WTC11 (cell line): ENCODE measurements around the gene CPXM1. TPM values are rescaled to one million over a fixed set of nuclear protein-coding genes. Genes with fewer than 3 reads are reported as not detected.
A peak's percentile ranks its signal among the peaks of the same experiment; 100 is the strongest.

Source experiments
- ATF1 ChIP-seq: sonication (generic); formaldehyde crosslinking; IDR thresholded peaks from 2 replicates; pipeline ENCODE4 v1.8.1; 2023; ENCODE audit warnings: mild to moderate bottlenecking, moderate library complexity, missing genetic modification reagents
- ATF2 ChIP-seq: sonication (generic); formaldehyde crosslinking; IDR thresholded peaks from 2 replicates; pipeline ENCODE4 v1.8.1; 2022; ENCODE audit warnings: low read depth, missing genetic modification reagents, borderline replicate concordance
- FOXP1 ChIP-seq: sonication (generic); formaldehyde crosslinking; IDR thresholded peaks from 2 replicates; pipeline ENCODE4 v1.8.0; 2022; ENCODE audit warnings: missing genetic modification reagents, mild to moderate bottlenecking, moderate library complexity, borderline replicate concordance
- GABPB1 ChIP-seq: sonication (generic); formaldehyde crosslinking; IDR thresholded peaks from 2 replicates; pipeline ENCODE4 v1.8.1; 2023; ENCODE audit warnings: mild to moderate bottlenecking, missing genetic modification reagents
- NR3C1 ChIP-seq: sonication (generic); formaldehyde crosslinking; conservative IDR thresholded peaks from 2 replicates; pipeline ENCODE4 v1.8.1; 2023; ENCODE audit warnings: low read depth, mild to moderate bottlenecking, missing genetic modification reagents
- RORB ChIP-seq: fragments of 250-450 bp; sonication (Bioruptor Pico); IDR thresholded peaks from 2 replicates; pipeline ENCODE4 v1.9.0; 2021; ENCODE audit warnings: mild to moderate bottlenecking
- TP53 ChIP-seq: sonication (generic); formaldehyde crosslinking; IDR thresholded peaks from 2 replicates; pipeline ENCODE4 v1.8.1; 2023; ENCODE audit warnings: mild to moderate bottlenecking, missing genetic modification reagents
- USF2 ChIP-seq: sonication (generic); formaldehyde crosslinking; IDR thresholded peaks from 2 replicates; pipeline ENCODE4 v1.8.1; 2023; ENCODE audit warnings: mild to moderate bottlenecking, missing genetic modification reagents, moderate library complexity
- ZNF232 ChIP-seq: sonication (generic); formaldehyde crosslinking; IDR thresholded peaks from 2 replicates; pipeline ENCODE4 v1.8.0; 2022; ENCODE audit warnings: mild to moderate bottlenecking, missing genetic modification reagents
- ZNF263 ChIP-seq: sonication (generic); formaldehyde crosslinking; IDR thresholded peaks from 2 replicates; pipeline ENCODE4 v1.8.1; 2022; ENCODE audit warnings: low read depth, mild to moderate bottlenecking, moderate library complexity, missing genetic modification reagents
- ZNF423 ChIP-seq: fragments of 250-450 bp; sonication (Bioruptor Pico); IDR thresholded peaks from 2 replicates; pipeline ENCODE4 v2.1.2; 2022; ENCODE audit warnings: mild to moderate bottlenecking, moderate library complexity
- ZNF532 ChIP-seq: fragments of 250-450 bp; sonication (Bioruptor Pico); IDR thresholded peaks from 2 replicates; pipeline ENCODE4 v1.9.0; 2021; ENCODE audit warnings: mild to moderate bottlenecking, borderline replicate concordance
- total RNA-seq: library from RNA; stranded (reverse); gene quantifications from 3 replicates; pipeline ENCODE4 v1.2.3, GENCODE V29; 2021
- TF ChIP-seq, protein P1 (sequence below): fragments of 250-450 bp; sonication (Bioruptor Pico); conservative IDR thresholded peaks from 2 replicates; pipeline ENCODE4 v1.9.0; 2021; ENCODE audit warnings: mild to moderate bottlenecking
- TF ChIP-seq, protein P2 (sequence below): sonication (generic); formaldehyde crosslinking; IDR thresholded peaks from 2 replicates; pipeline ENCODE4 v1.8.1; 2022; ENCODE audit warnings: mild to moderate bottlenecking, moderate library complexity, missing genetic modification reagents
- TF ChIP-seq, protein P3 (sequence below): sonication (generic); formaldehyde crosslinking; IDR thresholded peaks from 2 replicates; pipeline ENCODE4 v1.8.0; 2023; ENCODE audit warnings: missing genetic modification reagents, mild to moderate bottlenecking, borderline replicate concordance
- TF ChIP-seq, protein P4 (sequence below): sonication (generic); formaldehyde crosslinking; IDR thresholded peaks from 2 replicates; pipeline ENCODE4 v1.8.0; 2023; ENCODE audit warnings: mild to moderate bottlenecking, missing genetic modification reagents
- TF ChIP-seq, protein P5 (sequence below): sonication (generic); formaldehyde crosslinking; IDR thresholded peaks from 2 replicates; pipeline ENCODE4 v1.8.0; 2022; ENCODE audit warnings: mild to moderate bottlenecking, missing genetic modification reagents

The CPXM1 gene
- total RNA-seq, 1 experiment from 2014 or later: 51.2 TPM

DNA sequence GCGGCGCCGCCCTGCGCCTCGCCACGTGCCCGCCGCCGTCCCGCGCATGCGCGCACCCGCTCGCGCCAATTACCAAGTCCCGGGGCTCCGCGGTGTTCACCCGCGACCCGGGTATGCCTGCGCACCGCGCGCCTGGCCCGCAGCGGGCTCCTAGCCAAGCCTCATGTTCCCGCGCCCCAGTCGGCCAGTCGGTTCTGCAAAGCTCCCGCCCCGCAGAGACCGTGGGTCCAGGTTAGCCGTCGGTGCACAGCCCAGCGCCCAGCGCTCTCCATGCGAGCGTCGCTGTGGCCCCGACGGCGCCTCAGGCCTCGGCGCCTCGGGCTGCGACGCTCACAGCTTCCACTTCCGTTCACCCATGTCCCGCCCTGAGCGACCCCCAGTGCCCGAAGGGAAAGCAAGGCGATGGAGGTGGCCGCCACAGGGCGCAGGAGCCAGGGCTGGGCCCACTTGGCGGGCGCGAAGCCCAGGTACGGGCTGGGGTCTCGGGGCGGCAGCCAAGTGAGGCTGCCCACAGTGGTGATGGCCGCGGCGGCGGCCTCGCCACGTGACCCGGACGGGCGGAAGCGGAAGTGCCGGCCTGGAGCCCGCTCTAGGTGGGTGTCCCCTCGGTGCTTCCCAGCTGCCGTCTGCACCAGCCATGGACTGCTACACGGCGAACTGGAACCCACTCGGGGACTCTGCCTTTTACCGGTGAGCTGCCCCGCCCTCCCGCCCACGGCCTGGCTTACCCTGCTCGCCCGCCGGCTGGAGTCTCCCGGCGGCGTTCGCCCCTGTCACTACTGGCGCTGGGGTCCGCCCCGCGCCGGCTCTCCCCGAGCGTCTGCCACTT lies 39.9 kb upstream of the CPXM1 start, which contains the start of the genes PCED1A and VPS16 (continued):
- TF ChIP-seq, protein P1, sequence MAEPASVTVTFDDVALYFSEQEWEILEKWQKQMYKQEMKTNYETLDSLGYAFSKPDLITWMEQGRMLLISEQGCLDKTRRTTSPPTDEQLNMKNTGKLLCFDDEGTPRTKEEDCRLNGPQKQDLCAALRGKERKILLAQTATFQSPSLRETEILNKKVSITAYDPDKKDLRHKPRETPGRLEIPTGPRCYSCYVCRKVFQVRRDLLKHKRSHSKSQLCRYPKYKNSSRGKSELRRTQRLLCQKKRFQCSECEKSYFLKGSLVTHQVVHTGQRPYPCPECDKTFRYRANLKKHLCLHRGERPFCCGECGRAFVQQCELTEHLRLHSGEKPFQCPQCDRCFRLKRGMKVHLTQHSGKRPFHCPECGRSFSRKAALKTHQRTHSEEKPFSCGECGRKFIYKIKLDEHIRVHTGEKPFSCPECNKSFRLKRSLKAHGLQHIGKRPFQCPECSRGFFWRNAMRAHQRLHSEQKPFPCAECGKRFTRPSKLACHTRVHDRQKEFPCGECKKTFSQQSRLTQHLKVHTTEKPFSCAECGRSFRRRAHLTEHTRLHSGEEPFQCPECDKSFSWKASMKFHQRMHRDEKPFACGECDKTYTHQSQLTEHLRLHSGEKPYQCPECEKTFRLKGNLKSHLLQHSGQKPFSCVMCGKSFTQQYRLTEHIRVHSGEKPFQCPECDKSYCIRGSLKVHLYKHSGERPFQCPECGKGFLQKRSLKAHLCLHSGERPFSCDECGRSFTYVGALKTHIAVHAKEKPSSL (CRISPR knock-in tag): no peak
- TF ChIP-seq, protein P2, sequence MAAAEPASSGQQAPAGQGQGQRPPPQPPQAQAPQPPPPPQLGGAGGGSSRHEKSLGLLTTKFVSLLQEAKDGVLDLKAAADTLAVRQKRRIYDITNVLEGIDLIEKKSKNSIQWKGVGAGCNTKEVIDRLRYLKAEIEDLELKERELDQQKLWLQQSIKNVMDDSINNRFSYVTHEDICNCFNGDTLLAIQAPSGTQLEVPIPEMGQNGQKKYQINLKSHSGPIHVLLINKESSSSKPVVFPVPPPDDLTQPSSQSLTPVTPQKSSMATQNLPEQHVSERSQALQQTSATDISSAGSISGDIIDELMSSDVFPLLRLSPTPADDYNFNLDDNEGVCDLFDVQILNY (CRISPR knock-in tag): peak; percentile 81
- TF ChIP-seq NR3C1 (CRISPR knock-in tag) (peak; percentile 77; the same call in 1 of the 2 replicates), ZNF263 (peak; percentile 20; the same call in 1 of the 2 replicates), RORB (CRISPR knock-in tag) (no peak), FOXP1 (CRISPR knock-in tag) (peak; percentile 83; the same call in 1 of the 2 replicates), ZNF232 (CRISPR knock-in tag) (no peak), ATF1 (CRISPR knock-in tag) (0 out of 2 replicates have a peak, but pooled peaks have one; percentile 64), ZNF423 (CRISPR knock-in tag) (no peak), TP53 (CRISPR knock-in tag) (peak; percentile 89), GABPB1 (peak; percentile 86), USF2 (CRISPR knock-in tag) (peak; percentile 99), ZNF532 (CRISPR knock-in tag) (no peak), ATF2 (peak; percentile 18; the same call in 1 of the 2 replicates)
- TF ChIP-seq, protein P3, sequence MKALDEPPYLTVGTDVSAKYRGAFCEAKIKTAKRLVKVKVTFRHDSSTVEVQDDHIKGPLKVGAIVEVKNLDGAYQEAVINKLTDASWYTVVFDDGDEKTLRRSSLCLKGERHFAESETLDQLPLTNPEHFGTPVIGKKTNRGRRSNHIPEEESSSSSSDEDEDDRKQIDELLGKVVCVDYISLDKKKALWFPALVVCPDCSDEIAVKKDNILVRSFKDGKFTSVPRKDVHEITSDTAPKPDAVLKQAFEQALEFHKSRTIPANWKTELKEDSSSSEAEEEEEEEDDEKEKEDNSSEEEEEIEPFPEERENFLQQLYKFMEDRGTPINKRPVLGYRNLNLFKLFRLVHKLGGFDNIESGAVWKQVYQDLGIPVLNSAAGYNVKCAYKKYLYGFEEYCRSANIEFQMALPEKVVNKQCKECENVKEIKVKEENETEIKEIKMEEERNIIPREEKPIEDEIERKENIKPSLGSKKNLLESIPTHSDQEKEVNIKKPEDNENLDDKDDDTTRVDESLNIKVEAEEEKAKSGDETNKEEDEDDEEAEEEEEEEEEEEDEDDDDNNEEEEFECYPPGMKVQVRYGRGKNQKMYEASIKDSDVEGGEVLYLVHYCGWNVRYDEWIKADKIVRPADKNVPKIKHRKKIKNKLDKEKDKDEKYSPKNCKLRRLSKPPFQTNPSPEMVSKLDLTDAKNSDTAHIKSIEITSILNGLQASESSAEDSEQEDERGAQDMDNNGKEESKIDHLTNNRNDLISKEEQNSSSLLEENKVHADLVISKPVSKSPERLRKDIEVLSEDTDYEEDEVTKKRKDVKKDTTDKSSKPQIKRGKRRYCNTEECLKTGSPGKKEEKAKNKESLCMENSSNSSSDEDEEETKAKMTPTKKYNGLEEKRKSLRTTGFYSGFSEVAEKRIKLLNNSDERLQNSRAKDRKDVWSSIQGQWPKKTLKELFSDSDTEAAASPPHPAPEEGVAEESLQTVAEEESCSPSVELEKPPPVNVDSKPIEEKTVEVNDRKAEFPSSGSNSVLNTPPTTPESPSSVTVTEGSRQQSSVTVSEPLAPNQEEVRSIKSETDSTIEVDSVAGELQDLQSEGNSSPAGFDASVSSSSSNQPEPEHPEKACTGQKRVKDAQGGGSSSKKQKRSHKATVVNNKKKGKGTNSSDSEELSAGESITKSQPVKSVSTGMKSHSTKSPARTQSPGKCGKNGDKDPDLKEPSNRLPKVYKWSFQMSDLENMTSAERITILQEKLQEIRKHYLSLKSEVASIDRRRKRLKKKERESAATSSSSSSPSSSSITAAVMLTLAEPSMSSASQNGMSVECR (CRISPR knock-in tag): peak; percentile 96
- TF ChIP-seq, protein P4, sequence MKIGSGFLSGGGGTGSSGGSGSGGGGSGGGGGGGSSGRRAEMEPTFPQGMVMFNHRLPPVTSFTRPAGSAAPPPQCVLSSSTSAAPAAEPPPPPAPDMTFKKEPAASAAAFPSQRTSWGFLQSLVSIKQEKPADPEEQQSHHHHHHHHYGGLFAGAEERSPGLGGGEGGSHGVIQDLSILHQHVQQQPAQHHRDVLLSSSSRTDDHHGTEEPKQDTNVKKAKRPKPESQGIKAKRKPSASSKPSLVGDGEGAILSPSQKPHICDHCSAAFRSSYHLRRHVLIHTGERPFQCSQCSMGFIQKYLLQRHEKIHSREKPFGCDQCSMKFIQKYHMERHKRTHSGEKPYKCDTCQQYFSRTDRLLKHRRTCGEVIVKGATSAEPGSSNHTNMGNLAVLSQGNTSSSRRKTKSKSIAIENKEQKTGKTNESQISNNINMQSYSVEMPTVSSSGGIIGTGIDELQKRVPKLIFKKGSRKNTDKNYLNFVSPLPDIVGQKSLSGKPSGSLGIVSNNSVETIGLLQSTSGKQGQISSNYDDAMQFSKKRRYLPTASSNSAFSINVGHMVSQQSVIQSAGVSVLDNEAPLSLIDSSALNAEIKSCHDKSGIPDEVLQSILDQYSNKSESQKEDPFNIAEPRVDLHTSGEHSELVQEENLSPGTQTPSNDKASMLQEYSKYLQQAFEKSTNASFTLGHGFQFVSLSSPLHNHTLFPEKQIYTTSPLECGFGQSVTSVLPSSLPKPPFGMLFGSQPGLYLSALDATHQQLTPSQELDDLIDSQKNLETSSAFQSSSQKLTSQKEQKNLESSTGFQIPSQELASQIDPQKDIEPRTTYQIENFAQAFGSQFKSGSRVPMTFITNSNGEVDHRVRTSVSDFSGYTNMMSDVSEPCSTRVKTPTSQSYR (CRISPR knock-in tag): no peak
- TF ChIP-seq, protein P5, sequence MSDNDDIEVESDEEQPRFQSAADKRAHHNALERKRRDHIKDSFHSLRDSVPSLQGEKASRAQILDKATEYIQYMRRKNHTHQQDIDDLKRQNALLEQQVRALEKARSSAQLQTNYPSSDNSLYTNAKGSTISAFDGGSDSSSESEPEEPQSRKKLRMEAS (CRISPR knock-in tag): peak; percentile 99
